GM19438 (cell line): ENCODE results near the gene MAGEB6B.
"Not testable (repeated sequence)": the region's sequence is repeated elsewhere in the genome, so short reads cannot be mapped to it uniquely, and the experiment has no call there.

ENCODE experiments used
- ATAC-seq: cut with Tn5 transposase; IDR thresholded peaks from one replicate; pipeline ENCODE4 v1.9.1; 2021; ENCODE audit warnings: low read depth; ENCODE audit not compliant: unreplicated experiment

The MAGEB6B gene, protein sequence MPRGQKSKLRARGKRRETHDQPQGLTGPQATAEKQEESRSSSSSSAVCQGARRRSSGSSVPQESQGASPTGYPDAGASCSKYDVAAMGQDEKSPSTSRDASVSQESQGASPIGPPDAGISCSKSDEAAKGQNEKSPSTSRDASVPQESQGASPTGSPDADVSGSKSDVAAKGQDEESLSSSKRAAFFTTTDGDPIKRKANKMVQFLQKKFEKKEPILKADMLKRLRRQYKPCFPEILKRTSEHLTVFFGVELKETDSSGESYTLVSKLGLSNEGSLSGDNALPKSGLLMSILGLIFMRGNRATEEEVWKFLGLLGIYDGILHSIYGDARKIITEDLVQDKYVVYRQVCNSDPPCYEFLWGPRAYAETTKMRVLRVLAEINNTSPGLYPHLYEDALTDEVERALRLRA

DNA sequence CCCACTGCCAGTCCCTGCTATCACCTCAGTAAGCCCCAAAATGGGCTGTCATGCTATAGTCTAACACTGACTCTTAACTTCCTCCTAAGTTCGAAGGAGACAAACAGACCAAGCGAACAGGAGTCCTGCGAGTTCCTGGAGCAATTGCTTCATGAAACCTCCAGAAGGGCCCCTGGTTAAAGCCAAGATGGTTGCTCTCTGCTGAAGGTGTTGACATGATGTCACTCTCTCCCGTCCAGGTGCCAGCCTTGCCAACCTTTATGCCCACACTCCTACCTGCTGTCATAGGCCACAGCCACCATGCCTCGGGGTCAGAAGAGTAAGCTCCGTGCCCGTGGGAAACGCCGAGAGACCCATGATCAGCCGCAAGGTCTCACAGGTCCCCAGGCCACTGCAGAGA, at the start of gene MAGEB6B:
MAGEB6B (plus strand) TSS at position 301 of the 400 bp plus-strand sequence; CDS start at position 301, 0 bp downstream.
- no peak for ATAC-seq

DNA sequence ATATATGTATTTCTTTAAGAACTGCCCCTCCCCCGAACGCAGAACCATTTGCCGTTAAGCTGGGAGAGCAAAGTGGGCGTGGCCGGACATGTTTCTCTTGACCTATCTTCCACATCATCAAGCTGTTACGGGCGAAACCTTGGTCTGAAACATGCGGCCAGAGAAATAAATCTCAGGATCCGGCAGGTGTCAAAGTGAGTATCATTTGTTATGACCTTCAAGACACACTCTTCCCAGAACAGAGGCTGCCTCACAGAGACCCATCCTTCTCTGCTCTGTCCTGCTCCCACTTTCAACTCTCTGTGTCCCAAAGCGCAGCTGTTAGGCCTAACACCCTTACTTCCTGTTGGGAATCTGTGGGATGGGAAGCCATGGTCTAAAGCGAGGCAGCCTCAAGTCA, 22.1 kb upstream of the MAGEB6B start, which contains the start of gene MAGEB18:
MAGEB18 (plus strand) TSS at position 70 of the 400 bp plus-strand sequence. CDS start 643 bp downstream, outside the sequence.
- ATAC-seq, result no peak

DNA sequence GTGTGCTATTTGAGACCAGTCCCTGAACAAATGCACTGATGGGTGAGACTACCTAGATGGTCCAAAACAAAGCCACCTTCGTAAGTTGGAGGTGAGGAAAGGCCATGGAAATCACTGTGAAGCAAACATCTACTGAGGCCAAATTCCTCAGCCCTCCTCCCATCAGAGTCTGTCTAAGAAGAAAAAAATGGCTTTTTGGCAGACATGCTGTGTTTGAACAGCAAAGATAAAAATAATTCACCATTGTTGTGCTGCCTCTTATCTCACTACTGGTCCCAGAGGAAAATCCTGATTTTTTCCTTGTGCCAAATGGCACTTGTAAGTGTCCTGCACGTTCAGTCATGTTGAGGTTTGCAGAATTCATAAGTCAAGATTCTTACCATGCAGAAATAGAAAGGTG, 14.4 kb upstream of the MAGEB6B start:
- no peak for ATAC-seq

DNA sequence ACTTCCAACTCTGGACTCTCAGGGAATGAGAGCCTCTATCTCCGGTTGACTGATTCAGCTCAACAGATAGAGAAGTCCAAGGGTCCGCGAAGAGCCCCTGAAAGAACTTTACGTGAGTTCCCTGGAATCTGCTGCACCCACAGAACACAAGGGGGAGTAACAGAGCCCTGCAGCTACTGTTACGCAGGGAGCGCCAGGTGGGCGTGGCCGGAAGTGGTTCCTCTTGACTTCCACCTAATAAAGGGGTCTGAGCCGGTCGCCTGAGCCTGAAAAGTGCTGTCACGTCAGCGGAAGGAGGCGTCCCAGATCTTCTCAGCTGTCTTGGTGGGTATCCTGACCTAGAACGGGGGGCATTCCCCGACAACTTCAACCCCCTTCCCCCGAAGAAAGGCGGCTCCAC, 31.8 kb downstream of the MAGEB6B start, which contains the start of gene MAGEB6:
MAGEB6 (plus strand) TSS at position 237 of the 400 bp plus-strand sequence. CDS start 1,407 bp downstream, outside the sequence.
- ATAC-seq, result no peak

DNA sequence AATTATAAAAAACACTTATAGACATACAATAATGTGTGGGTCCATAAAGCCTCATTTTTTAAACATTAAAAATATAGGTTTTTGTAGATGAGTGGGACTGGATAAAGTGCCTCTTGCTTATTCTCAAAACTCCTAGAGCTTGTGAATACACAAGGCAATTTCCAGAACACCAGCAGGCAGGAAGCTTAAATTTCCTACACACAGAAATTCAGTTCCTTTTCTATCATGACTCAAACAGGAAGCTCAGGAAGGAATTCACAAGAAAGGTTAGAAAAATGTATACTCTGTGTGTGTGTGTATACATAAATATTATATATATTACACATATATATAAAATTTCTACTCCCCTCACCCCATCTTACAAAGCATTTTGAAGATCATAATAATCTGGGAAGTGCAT, 43.2 kb downstream of the MAGEB6B start:
- no peak for ATAC-seq

DNA sequence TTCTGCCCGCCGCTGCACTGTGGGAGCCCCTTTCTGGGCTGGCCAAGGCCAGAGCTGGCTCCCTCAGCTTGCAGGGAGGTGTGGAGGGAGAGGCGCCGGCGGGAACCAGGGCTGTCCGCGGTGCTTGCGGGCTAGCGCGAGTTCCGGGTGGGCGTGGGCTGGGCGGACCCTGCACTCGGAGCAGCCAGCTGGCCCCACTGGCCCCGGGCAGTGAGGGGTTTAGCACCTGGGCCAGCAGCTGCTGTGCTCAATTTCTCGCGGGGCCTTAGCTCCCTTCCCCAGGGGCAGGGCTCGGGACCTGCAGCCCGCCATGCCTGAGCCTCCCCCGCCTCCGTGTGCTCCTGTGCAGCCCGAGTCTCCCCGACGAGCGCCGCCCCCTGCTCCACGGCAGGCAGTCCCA, 44.3 kb downstream of the MAGEB6B start:
- ATAC-seq, result not testable (repeated sequence)

DNA sequence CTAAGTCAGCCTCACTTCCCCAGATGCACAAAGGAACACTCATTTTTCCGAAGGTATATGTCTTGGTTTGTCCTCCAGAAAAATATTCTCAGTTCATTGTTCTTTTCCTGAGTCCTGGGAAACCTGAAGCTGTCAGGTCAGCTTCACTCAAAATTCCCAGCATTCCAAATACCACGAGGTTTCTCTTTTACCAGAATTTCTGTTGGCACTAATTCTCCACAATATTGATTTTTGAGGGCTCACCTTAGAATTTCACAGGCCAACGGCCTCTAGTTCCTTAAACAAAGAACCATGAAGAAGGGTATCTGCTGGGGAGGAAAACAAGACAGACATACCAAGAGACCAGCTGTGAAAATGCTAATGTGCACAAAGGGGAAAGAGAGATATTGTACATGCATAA, 47.6 kb downstream of the MAGEB6B start:
- ATAC-seq, result no peak
